CD4-positive, alpha-beta T cell (primary cell): Measurements from ENCODE around the gene MCTP1. TPM values are rescaled to one million over a fixed set of nuclear protein-coding genes. Genes with fewer than 3 reads are reported as not detected.

Experiments
- ATAC-seq: fragments of 200-7000 bp; cut with Tn5 transposase; one replicate; pipeline ENCODE4 v1.10.0; 2022; ENCODE audit warnings: mild to moderate bottlenecking; ENCODE audit not compliant: poor library complexity
- CTCF ChIA-PET: fragments of 350-600 bp; sonication (Branson Sonifier 250); formaldehyde crosslinking; loops from one replicate; lab custom pipeline; 2021; ENCODE audit warnings: antibody characterized with exemption, inconsistent platforms; lab: Charles Lee
- POLR2A ChIA-PET: fragments of 350-600 bp; sonication (Branson Sonifier 250); formaldehyde crosslinking; loops from one replicate; lab custom pipeline; 2021; ENCODE audit warnings: antibody characterized with exemption, inconsistent platforms; lab: Charles Lee
- DNase-seq, 14 experiments: peaks; one replicate each; pipeline ENCODE4 v3.0.0-alpha.2; 2013 to 2020; ENCODE audit warnings: mixed read lengths in 2 of 14
- H3K27ac ChIP-seq, 2 donors: one replicate each; pipeline versions ENCODE4 v1.5.1 to v1.7.0; 2013; ENCODE audit warnings: low read length in 2 of 2, low read depth in 1 of 2, mild to moderate bottlenecking in 1 of 2
- H3K27me3 ChIP-seq, 2 experiments: 1 replicate in 1 of 2; 2 replicates in 1 of 2; pipeline versions ENCODE4 v1.6.1 to v1.7.0; 2013; ENCODE audit warnings: low read length in 2 of 2, control low read depth in 1 of 2, mild to moderate bottlenecking in 1 of 2, moderate library complexity in 1 of 2; ENCODE audit not compliant: insufficient read depth in 2 of 2, control insufficient read depth in 1 of 2
- H3K36me3 ChIP-seq: one replicate; pipeline ENCODE4 v1.6.1; 2013; ENCODE audit warnings: low read length, control low read depth; ENCODE audit not compliant: insufficient read depth
- H3K4me1 ChIP-seq: one replicate; pipeline ENCODE4 v1.6.1; 2013; ENCODE audit warnings: low read length, control low read depth; ENCODE audit not compliant: insufficient read depth
- H3K4me3 ChIP-seq: one replicate; pipeline ENCODE4 v1.5.1; 2013; ENCODE audit warnings: mild to moderate bottlenecking, low read length, moderate library complexity
- H3K9me3 ChIP-seq, 2 experiments: 1 replicate in 1 of 2; 2 replicates in 1 of 2; pipeline versions ENCODE4 v1.6.1 to v1.7.0; 2013; ENCODE audit warnings: low read length in 2 of 2, mild to moderate bottlenecking in 2 of 2, control low read depth in 1 of 2, moderate library complexity in 1 of 2; ENCODE audit not compliant: control insufficient read depth in 1 of 2, insufficient read depth in 1 of 2
- H3K27ac Mint-ChIP-seq: one replicate; pipeline ENCODE4 v1.8.0; 2020; ENCODE audit warnings: mixed read lengths
- H3K27me3 Mint-ChIP-seq: one replicate; pipeline ENCODE4 v1.8.0; 2021; ENCODE audit warnings: mixed read lengths
- H3K36me3 Mint-ChIP-seq: one replicate; pipeline ENCODE4 v1.8.0; 2021; ENCODE audit warnings: low read depth, mixed read lengths
- H3K4me1 Mint-ChIP-seq: one replicate; pipeline ENCODE4 v1.8.0; 2021; ENCODE audit warnings: low read depth, mixed read lengths
- H3K4me3 Mint-ChIP-seq: one replicate; pipeline ENCODE4 v1.8.0; 2020; ENCODE audit warnings: mild to moderate bottlenecking, mixed read lengths
- H3K9me3 Mint-ChIP-seq: one replicate; pipeline ENCODE4 v1.8.0; 2020; ENCODE audit warnings: mixed read lengths
- intact Hi-C, 2 experiments: fragments of 100-400 bp; cut with DNase I in 1 of 2; cut with micrococcal nuclease in 1 of 2; formaldehyde crosslinking; loops; one replicate each; pipeline versions ENCODE4 v1.15.1 to v1.9.0; 2023 to 2025; cut with DNase I, micrococcal nuclease
- total RNA-seq, 174 experiments: library from RNA in 2 of 174; stranded (reverse) in 2 of 174; gene quantifications; one replicate each; pipeline ENCODE4 v1.2.3 and lab custom pipeline; 2021 to 2026
- TF ChIP-seq, protein P1 (sequence below): fragments of 200-600 bp; IDR thresholded peaks from one replicate; pipeline ENCODE4 v1.8.0; 2022; ENCODE audit warnings: antibody characterized with exemption, mild to moderate bottlenecking

The MCTP1 gene
- total RNA-seq, 2 experiments from 2014 or later, result 2.1 to 2.7 TPM

DNA sequence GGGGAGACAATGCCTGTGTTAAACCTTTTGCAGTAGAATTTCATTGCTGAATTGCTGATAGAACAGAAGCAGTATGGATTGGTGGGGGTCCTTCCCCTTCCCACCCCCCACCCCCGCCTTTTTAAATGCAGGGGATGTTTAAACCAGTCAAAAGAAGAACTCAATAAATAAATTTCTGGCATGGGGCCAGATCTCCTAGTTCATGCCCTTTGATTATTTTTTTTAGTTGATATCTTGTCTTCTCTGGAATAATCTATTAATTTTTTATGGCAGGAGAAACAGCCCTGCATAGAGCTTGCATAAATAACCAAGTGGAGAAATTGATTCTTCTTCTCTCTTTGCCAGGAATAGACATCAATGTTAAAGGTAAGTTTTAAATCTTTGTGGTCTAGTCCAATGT is 593.6 kb downstream of the MCTP1 start:
- H3K4me1 ChIP-seq, result no peaks in the 10 kb centered on the region
- no peak overlapping the region for H3K27ac ChIP-seq
- CTCF ChIA-PET, result no interaction called here
- Mint-ChIP-seq H3K4me3 (no peak overlapping the region), H3K36me3 (peaks cover 65% of the 10 kb centered on the region), H3K9me3 (no peaks in the 10 kb centered on the region), H3K27me3 (no peaks in the 10 kb centered on the region), H3K27ac (no peak overlapping the region), H3K4me1 (no peaks in the 10 kb centered on the region)
- TF ChIP-seq, protein P1, sequence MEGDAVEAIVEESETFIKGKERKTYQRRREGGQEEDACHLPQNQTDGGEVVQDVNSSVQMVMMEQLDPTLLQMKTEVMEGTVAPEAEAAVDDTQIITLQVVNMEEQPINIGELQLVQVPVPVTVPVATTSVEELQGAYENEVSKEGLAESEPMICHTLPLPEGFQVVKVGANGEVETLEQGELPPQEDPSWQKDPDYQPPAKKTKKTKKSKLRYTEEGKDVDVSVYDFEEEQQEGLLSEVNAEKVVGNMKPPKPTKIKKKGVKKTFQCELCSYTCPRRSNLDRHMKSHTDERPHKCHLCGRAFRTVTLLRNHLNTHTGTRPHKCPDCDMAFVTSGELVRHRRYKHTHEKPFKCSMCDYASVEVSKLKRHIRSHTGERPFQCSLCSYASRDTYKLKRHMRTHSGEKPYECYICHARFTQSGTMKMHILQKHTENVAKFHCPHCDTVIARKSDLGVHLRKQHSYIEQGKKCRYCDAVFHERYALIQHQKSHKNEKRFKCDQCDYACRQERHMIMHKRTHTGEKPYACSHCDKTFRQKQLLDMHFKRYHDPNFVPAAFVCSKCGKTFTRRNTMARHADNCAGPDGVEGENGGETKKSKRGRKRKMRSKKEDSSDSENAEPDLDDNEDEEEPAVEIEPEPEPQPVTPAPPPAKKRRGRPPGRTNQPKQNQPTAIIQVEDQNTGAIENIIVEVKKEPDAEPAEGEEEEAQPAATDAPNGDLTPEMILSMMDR, result no peak
- no peak overlapping the region for H3K4me3 ChIP-seq
- H3K36me3 ChIP-seq, result peaks cover 22% of the 10 kb centered on the region
- POLR2A ChIA-PET, result no interaction called here
- ATAC-seq, result no peak
- H3K27me3 ChIP-seq, result no peaks in the 10 kb centered on the region
- intact Hi-C loops, result loop anchor here in 1 of 2 experiments (5.0 kb wide), 1 partner anchor 164 kb away; no protein-coding TSS in a partner anchor
- DNase-seq, result no peak
- H3K9me3 ChIP-seq, result no peaks in the 10 kb centered on the region

- H3K27me3 ChIP-seq, result no peaks in the 10 kb centered on the region
- no peaks in the 10 kb centered on the region for H3K4me1 Mint-ChIP-seq
- peaks cover 22% of the 10 kb centered on the region for H3K36me3 ChIP-seq
- H3K27ac ChIP-seq, result no peak overlapping the region
- no peaks in the 10 kb centered on the region for H3K9me3 Mint-ChIP-seq
- POLR2A ChIA-PET, result no interaction called here
- TF ChIP-seq, protein P1, result no peak
- no peaks in the 10 kb centered on the region for H3K4me1 ChIP-seq
- H3K4me3 Mint-ChIP-seq, result no peak overlapping the region
- ATAC-seq (no peak), DNase-seq (no peak)
- peaks cover 68% of the 10 kb centered on the region for H3K36me3 Mint-ChIP-seq
- no peak overlapping the region for H3K27ac Mint-ChIP-seq
- CTCF ChIA-PET, result interaction anchor here (0.6 kb wide), 1 partner anchor 166 kb away, joined by 3 read pairs; no protein-coding TSS in a partner anchor
- intact Hi-C loops, result loop anchor here in 1 of 2 experiments (5.0 kb wide), 1 partner anchor 163 kb away; no protein-coding TSS in a partner anchor
- no peaks in the 10 kb centered on the region for H3K27me3 Mint-ChIP-seq
- H3K4me3 ChIP-seq, result no peak overlapping the region
- no peaks in the 10 kb centered on the region for H3K9me3 ChIP-seq
Observed at GRCh38 chr5:94690778-94691177, 594.1 kb downstream of the MCTP1 start.

- no peak overlapping the region for H3K4me3 Mint-ChIP-seq
- intact Hi-C loops, result loop anchor here in 1 of 2 experiments (5.0 kb wide), 1 partner anchor 163 kb away; no protein-coding TSS in a partner anchor
- CTCF ChIA-PET, result no interaction called here
- no peak for DNase-seq
- H3K36me3 Mint-ChIP-seq, result peaks cover 67% of the 10 kb centered on the region
- POLR2A ChIA-PET, result no interaction called here
- Histone ChIP-seq H3K36me3 (peaks cover 23% of the 10 kb centered on the region), H3K4me3 (no peak overlapping the region), H3K4me1 (no peaks in the 10 kb centered on the region), H3K9me3 (no peaks in the 10 kb centered on the region), H3K27ac (no peak overlapping the region), H3K27me3 (no peaks in the 10 kb centered on the region)
- H3K27ac Mint-ChIP-seq, result no peak overlapping the region
- H3K9me3 Mint-ChIP-seq, result no peaks in the 10 kb centered on the region
- H3K4me1 Mint-ChIP-seq, result no peaks in the 10 kb centered on the region
- TF ChIP-seq, protein P1, result no peak
- ATAC-seq, result no peak
- H3K27me3 Mint-ChIP-seq, result no peaks in the 10 kb centered on the region
Observed at GRCh38 chr5:94689908-94690307, 595.0 kb downstream of the MCTP1 start.
